HL-60 (cell line): ENCODE measurements around the gene MUC6.

Experiments used
- DNase-seq, 2 experiments: peaks; one replicate each; pipeline ENCODE4 v3.0.0-alpha.2; 2010 to 2020; ENCODE audit warnings: low read depth in 1 of 2, low spot score in 1 of 2
- H3K27ac ChIP-seq: fragments of 250-450 bp; sonication (Bioruptor Pico); replicated peaks from 2 replicates; pipeline ENCODE4 v1.5.1; 2020; ENCODE audit warnings: mild to moderate bottlenecking, moderate library complexity
- H3K27me3 ChIP-seq: fragments of 250-450 bp; sonication (Bioruptor Pico); 2 replicates; pipeline ENCODE4 v1.5.1; 2021; ENCODE audit warnings: mild to moderate bottlenecking, moderate library complexity; ENCODE audit not compliant: insufficient read depth, poor library complexity, severe bottlenecking
- H3K4me3 ChIP-seq: replicated peaks from 2 replicates; pipeline ENCODE4 v1.5.1; 2011; ENCODE audit warnings: mild to moderate bottlenecking, control low read depth, low read length; ENCODE audit not compliant: insufficient read depth
- GABPA ChIP-seq: IDR thresholded peaks from 2 replicates; pipeline ENCODE4 v1.6.1; 2012; ENCODE audit warnings: low read depth
- POLR2AphosphoS5 ChIP-seq: IDR thresholded peaks from 2 replicates; pipeline ENCODE4 v1.6.1; 2012; ENCODE audit warnings: low read depth
- SPI1 ChIP-seq: IDR thresholded peaks from 2 replicates; pipeline ENCODE4 v1.6.1; 2012; ENCODE audit warnings: low read depth, mild to moderate bottlenecking, borderline replicate concordance
- TF ChIP-seq, protein P1 (sequence below): IDR thresholded peaks from one replicate; pipeline ENCODE4 v1.5.1; 2011; ENCODE audit warnings: low read length, control low read depth, inconsistent platforms; ENCODE audit not compliant: insufficient read depth
- TF ChIP-seq, protein P2 (sequence below): IDR thresholded peaks from 2 replicates; pipeline ENCODE4 v1.6.1; 2012; ENCODE audit warnings: low read depth; ENCODE audit not compliant: insufficient replicate concordance

MUC6 gene

DNA sequence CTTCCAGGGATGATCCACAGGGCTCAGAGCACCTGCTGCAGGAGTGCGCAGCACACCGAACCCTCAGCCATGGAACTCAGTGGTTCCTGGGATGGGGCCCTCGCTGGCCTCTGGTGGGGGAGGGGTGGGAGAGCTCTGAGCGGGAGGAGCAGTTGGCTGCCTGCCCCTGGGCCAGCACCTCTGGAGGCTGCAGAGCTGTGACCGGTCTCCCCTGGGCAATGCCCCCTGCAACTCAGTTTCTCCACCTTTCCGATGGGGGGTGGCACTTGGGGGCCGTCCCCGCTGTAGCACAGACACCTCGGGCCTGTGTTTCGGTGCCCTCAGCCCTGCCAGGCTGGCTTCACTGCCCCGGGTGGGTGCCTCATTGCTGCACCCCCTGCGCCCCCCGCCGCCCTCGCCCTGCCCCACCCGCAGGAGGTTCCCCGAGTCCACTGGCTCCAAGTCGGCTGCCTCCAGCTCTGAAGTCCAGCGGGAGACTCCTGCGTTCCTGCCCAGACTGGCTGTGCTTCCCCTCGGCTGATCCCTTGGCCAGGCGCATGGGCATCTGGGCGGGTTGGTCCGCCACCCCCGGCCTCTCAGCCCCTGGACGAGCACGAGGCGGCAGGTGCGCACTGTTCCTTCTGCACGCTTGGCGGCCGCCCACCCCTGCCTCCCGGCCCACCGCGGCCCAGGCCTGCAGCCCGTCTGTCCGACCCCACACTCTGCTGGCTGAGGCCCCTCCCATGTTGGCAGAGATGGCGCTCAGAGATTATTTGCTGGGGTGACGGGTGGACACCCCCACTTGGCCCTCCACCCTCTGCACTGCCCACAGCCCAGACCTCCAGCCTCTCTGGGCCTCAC is 1.8 kb downstream of the MUC6 start:
- H3K4me3 ChIP-seq = no peak overlapping the region
- H3K27me3 ChIP-seq = no peaks in the 10 kb centered on the region
- TF ChIP-seq POLR2AphosphoS5 = no peak
- TF ChIP-seq, protein P1, sequence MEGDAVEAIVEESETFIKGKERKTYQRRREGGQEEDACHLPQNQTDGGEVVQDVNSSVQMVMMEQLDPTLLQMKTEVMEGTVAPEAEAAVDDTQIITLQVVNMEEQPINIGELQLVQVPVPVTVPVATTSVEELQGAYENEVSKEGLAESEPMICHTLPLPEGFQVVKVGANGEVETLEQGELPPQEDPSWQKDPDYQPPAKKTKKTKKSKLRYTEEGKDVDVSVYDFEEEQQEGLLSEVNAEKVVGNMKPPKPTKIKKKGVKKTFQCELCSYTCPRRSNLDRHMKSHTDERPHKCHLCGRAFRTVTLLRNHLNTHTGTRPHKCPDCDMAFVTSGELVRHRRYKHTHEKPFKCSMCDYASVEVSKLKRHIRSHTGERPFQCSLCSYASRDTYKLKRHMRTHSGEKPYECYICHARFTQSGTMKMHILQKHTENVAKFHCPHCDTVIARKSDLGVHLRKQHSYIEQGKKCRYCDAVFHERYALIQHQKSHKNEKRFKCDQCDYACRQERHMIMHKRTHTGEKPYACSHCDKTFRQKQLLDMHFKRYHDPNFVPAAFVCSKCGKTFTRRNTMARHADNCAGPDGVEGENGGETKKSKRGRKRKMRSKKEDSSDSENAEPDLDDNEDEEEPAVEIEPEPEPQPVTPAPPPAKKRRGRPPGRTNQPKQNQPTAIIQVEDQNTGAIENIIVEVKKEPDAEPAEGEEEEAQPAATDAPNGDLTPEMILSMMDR = no peak
- TF ChIP-seq SPI1 = no peak
- TF ChIP-seq, protein P2, sequence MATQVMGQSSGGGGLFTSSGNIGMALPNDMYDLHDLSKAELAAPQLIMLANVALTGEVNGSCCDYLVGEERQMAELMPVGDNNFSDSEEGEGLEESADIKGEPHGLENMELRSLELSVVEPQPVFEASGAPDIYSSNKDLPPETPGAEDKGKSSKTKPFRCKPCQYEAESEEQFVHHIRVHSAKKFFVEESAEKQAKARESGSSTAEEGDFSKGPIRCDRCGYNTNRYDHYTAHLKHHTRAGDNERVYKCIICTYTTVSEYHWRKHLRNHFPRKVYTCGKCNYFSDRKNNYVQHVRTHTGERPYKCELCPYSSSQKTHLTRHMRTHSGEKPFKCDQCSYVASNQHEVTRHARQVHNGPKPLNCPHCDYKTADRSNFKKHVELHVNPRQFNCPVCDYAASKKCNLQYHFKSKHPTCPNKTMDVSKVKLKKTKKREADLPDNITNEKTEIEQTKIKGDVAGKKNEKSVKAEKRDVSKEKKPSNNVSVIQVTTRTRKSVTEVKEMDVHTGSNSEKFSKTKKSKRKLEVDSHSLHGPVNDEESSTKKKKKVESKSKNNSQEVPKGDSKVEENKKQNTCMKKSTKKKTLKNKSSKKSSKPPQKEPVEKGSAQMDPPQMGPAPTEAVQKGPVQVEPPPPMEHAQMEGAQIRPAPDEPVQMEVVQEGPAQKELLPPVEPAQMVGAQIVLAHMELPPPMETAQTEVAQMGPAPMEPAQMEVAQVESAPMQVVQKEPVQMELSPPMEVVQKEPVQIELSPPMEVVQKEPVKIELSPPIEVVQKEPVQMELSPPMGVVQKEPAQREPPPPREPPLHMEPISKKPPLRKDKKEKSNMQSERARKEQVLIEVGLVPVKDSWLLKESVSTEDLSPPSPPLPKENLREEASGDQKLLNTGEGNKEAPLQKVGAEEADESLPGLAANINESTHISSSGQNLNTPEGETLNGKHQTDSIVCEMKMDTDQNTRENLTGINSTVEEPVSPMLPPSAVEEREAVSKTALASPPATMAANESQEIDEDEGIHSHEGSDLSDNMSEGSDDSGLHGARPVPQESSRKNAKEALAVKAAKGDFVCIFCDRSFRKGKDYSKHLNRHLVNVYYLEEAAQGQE = no peak
- no peak for TF ChIP-seq GABPA
- no peak for DNase-seq
- H3K27ac ChIP-seq = no peak overlapping the region

DNA sequence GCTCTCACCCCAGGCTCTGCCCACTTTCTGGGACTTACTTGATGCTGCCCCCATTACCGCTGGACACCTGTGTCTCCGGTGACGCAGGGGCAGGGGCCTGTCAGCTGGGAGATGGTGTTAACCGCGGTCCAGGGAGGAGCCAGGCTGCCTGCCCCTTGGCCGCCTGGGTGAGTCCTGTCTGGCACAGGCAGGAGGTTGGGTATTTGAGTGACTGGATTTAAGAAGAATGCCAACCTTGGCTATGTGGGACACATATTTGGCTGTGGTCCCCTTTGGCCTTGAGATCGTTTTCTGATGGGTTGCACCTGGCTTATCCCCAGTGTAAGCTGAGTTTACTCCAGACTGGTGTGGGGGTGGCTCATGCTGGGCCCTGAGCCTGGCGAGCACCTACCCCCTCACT is 2.5 kb downstream of the MUC6 start:
- Histone ChIP-seq H3K4me3 (no peak overlapping the region), H3K27ac (no peak overlapping the region), H3K27me3 (no peaks in the 10 kb centered on the region)
- TF ChIP-seq, protein P1 = no peak
- TF ChIP-seq SPI1 = no peak
- no peak for TF ChIP-seq POLR2AphosphoS5
- TF ChIP-seq, protein P2 = no peak
- TF ChIP-seq GABPA = no peak
- DNase-seq = no peak

DNA sequence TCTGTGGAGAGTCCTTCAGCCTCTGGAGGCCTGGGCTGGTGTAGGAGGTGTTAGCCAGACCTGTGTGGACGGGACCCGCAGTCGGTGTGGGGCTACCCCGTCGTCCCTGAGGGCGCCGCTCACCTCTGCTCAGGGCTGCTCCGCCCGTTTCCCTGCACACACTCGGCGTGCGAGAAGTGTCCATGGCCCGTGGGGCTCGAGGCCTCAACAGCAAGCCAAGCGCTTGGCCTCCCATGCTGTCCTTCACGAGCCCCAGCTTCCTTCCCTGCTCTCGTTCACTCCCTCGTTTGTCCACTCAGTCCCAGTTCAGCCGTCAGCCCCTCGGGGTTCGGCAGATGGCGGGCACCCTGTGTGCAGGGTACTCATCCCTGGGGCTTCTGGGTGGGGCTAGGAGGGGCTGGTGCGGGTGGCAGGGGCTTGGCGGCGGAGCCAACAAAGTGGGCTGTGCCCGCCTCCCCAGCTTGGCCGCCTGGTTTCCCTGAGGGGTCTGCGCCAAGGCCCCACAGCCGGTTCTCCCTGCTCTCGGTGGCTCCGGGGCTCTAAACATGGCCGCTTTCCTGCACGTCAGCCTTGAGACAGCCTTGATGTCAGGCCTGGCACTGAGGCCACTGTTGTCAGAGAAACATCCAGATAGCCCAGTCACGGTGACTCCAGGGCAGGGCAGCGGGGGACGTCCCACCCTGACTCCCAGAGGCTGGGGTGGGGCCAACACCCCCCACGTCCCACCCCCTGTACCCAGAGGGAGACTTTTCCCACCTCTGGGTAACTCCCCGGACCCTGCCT is 3.3 kb downstream of the MUC6 start:
- Histone ChIP-seq H3K27me3 (no peaks in the 10 kb centered on the region), H3K4me3 (no peak overlapping the region), H3K27ac (no peak overlapping the region)
- TF ChIP-seq SPI1 = no peak
- TF ChIP-seq, protein P1 = no peak
- TF ChIP-seq, protein P2 = no peak
- no peak for TF ChIP-seq POLR2AphosphoS5
- TF ChIP-seq GABPA = no peak
- DNase-seq = no peak
